ENCODE results near the gene DNMT1.

The DNMT1 gene

DNA sequence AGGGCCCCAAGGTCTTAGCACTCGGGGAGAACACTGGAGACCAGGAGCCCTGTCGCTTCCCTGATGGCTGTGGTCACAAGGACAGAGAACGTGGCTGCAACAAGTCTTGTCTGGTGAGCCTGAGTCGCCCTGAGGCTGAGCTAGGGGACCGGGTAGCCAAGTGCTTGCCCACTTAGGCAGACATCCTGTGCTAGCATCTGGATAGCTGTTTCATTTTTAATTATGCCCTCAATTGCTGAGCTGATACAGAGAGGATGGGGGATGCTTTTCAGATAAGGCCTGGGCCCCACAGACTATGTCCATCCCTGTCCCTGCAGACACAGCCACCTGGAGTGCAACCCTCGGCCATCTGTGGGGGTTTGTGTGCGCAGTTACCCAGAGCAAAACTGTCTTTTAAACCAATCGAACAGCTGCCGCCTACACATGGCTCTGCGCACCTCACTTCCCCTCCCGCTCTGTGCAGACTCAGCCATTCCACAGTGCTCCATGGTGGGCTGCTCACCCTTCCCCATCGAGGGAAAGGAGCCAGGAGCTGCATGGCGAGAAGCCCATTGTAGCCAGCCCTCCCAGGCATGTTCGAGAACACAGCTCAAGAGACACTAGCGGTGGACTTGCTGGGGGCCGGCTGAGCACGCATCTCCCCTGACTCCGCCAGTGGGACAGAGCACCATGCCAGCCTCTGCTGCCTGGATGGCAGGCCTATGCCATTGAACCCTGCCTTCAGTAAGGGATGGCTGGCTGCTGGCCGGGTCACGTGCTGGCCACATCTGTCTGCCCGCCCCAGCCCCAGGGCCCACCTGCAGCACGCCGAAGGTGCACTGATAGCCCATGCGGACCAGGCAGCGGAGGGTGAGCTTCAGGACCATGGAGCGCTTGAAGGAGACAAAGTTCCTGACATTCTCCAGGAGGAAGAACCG is 55.6 kb downstream of the DNMT1 start:
- TF ChIP-seq, protein P1, sequence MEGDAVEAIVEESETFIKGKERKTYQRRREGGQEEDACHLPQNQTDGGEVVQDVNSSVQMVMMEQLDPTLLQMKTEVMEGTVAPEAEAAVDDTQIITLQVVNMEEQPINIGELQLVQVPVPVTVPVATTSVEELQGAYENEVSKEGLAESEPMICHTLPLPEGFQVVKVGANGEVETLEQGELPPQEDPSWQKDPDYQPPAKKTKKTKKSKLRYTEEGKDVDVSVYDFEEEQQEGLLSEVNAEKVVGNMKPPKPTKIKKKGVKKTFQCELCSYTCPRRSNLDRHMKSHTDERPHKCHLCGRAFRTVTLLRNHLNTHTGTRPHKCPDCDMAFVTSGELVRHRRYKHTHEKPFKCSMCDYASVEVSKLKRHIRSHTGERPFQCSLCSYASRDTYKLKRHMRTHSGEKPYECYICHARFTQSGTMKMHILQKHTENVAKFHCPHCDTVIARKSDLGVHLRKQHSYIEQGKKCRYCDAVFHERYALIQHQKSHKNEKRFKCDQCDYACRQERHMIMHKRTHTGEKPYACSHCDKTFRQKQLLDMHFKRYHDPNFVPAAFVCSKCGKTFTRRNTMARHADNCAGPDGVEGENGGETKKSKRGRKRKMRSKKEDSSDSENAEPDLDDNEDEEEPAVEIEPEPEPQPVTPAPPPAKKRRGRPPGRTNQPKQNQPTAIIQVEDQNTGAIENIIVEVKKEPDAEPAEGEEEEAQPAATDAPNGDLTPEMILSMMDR (IDR thresholded peaks at IDR 0.05; ENCODE audit: extremely low read depth, insufficient read depth, missing control alignments) = no peak
- DNase-seq (ENCODE audit: low spot score) = no peak
- in situ Hi-C loops (cut with MboI; ENCODE audit: low pct_unique_long_range_greater_than_20kb, low sequenced_read_pairs, unreplicated experiment) = no loop called here

DNA sequence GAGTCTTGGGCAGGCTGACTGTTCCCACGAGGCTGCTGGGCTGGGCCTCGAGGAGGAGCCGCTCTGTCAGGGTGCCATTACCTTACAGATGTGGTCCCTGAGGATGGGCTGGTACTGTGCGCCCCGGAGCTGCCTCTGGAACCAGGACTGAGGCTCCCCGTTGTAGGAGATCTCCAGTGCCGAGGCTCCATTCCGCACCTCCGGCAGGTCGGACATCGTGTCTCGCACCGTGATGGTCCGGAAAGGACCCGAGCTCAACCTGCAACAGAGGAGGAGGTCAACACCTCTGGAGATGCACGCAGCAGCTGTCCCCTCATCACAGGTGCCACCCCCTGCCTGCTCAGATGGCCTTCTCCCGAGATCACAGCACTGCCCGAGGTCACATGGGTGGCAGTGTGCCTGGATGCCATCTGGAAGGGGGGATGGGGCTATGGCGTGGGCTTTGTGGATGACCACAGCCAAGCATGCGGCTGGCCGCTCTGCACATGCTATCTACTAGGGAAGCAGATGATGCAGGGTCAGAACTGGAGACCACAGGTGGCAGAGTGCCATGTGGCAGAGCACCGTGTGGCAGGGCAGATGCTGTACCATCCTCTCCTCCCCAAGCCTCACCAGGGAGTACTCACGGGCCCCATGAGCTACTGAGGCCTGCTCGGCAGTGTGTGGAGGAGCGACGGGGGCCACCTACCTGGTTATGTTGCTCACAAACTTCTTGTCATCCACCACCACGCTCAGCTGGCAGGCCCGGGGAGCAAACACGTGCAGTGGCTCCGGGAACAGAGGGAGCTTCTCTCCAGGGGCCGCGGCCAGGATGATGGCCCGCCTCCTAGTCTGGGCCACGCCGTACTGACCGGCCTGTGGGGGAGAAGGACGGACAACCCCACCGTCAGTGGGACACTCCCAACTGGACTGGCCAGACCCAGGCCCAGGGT is 56.7 kb downstream of the DNMT1 start:
- TF ChIP-seq, protein P1 (IDR thresholded peaks at IDR 0.05; ENCODE audit: extremely low read depth, insufficient read depth, missing control alignments) = no peak
- in situ Hi-C loops (cut with MboI; ENCODE audit: low pct_unique_long_range_greater_than_20kb, low sequenced_read_pairs, unreplicated experiment) = no loop called here
- no peak for DNase-seq (ENCODE audit: low spot score)

DNA sequence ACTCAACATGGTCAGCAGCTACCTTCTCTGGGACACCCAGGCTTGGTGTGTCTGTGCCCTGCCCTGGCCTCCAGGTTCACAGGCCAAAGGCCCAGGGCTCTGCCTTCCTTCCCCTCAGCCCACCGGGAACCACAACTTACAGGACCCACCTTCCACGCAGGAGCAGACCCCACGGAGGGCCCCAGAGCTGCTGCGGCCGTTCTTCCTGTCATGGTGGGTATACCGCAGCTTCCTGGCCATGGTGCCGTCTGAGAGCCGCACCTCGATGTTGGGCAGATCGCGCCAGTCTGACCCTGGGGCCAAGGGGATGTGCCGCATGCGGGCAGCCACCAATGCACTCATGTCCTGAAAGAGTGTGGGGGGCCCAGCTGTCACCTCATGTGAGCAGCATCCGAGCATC is 57.8 kb downstream of the DNMT1 start:
- in situ Hi-C loops (cut with MboI; ENCODE audit: low pct_unique_long_range_greater_than_20kb, low sequenced_read_pairs, unreplicated experiment) = no loop called here
- TF ChIP-seq, protein P1 (IDR thresholded peaks at IDR 0.05; ENCODE audit: extremely low read depth, insufficient read depth, missing control alignments) = no peak
- DNase-seq (ENCODE audit: low spot score) = no peak

DNA sequence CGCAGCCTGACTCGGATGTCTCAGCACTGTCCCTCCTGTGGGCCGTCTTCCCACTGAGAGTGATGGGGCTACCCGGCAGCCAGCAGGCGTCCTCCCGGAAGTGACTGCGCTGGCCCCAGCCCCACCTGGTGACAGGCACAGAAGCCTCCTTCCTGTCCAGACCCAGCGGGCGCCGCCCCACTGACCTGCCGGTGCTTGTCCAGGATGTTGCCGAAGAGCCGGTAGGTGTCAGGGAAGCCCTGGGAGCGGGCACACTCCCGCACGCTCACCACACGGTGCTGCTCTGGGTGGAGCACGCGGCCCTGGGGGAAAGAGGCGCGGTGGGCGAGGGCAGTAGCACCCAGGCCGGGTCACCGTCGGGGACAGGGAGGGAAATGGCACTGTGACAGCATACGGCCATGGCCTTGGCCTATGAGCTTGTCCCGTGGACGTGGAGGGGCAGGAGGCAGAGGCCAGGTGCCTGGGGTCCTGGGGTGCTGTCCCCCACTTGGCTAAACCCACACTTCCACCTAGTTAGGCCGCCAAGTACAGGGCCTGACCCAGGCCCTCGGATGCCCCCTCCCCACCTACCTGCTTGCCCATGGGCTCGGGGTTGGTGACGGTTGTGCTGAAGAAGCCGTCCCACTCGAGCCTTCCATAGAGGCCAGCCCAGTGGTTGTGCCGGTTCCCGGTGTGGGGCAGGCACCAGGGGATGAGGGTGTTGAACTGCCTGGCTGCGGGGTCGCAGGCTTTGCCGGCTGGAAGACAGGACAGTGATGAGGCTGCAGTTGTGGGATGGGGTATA is 59.0 kb downstream of the DNMT1 start:
- in situ Hi-C loops (cut with MboI; ENCODE audit: low pct_unique_long_range_greater_than_20kb, low sequenced_read_pairs, unreplicated experiment) = no loop called here
- no peak for DNase-seq (ENCODE audit: low spot score)
- TF ChIP-seq, protein P1 (IDR thresholded peaks at IDR 0.05; ENCODE audit: extremely low read depth, insufficient read depth, missing control alignments) = no peak

DNA sequence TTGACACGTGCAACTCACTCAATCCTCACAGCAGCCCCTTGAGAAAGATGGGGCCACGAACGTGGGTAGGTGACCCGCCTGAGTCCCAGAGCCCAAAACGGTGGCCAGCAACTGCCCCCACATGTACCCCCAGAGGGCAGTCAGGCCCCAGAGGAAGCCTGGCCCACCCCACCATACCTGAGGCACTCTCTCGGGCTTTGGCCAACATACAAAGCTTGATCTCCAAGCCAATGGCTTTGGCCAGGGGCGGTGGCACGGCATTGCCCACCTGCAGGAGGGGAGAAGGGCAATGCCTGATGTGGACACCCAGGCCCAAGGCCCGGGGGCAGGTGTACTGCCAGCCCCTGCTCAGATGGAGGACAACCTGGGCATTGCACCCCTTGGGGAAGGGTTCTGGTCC is 60.7 kb downstream of the DNMT1 start:
- no peak for DNase-seq (ENCODE audit: low spot score)
- TF ChIP-seq, protein P1 (IDR thresholded peaks at IDR 0.05; ENCODE audit: extremely low read depth, insufficient read depth, missing control alignments) = no peak
- in situ Hi-C loops (cut with MboI; ENCODE audit: low pct_unique_long_range_greater_than_20kb, low sequenced_read_pairs, unreplicated experiment) = no loop called here

DNA sequence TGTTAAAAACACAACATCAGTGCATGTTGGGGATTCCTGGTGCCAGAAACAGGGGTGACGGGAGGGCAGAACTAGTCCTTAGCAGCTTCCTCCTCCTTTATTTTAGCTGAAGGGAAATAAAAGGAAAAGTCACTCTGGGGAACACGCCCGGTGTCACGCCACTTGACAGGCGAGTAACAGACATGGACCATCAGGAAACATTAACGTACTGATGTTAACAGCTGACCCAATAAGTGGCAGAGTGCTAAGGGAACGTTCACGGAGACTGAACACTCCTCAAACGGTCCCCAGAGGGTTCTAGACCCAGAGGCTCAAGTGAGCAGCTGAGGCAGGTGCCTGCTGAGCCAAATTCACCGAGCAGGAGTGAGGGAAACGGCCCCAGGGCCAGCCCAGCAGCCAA is 61.2 kb downstream of the DNMT1 start:
- TF ChIP-seq, protein P1 (IDR thresholded peaks at IDR 0.05; ENCODE audit: extremely low read depth, insufficient read depth, missing control alignments) = no peak
- no peak for DNase-seq (ENCODE audit: low spot score)
- in situ Hi-C loops (cut with MboI; ENCODE audit: low pct_unique_long_range_greater_than_20kb, low sequenced_read_pairs, unreplicated experiment) = no loop called here

Data from GM13977 (cell line).